Endometrial microvascular endothelial cells (primary cell): ENCODE results near the gene RPS13. TPM values are rescaled to one million over a fixed set of nuclear protein-coding genes. Genes with fewer than 3 reads are reported as not detected.
"Not testable (repeated sequence)": the region's sequence is repeated elsewhere in the genome, so short reads cannot be mapped to it uniquely, and the experiment has no call there.

Experiments
- in situ Hi-C: cut with HindIII; loops from 2 replicates; pipeline ENCODE4 v1.10.0; 2017; ENCODE audit warnings: low sequenced_read_pairs, low pct_unique_long_range_greater_than_20kb; ENCODE audit errors: inconsistent ontology term
- total RNA-seq: library from RNA; depleted of rRNA; stranded (reverse); fragments of >200 nt; gene quantifications from one replicate; pipeline ENCODE4 v1.2.3, GENCODE V29; 2015; ENCODE audit errors: inconsistent ontology term

The RPS13 gene
- total RNA-seq, 1 donor from 2014 or later, result 902 TPM

DNA sequence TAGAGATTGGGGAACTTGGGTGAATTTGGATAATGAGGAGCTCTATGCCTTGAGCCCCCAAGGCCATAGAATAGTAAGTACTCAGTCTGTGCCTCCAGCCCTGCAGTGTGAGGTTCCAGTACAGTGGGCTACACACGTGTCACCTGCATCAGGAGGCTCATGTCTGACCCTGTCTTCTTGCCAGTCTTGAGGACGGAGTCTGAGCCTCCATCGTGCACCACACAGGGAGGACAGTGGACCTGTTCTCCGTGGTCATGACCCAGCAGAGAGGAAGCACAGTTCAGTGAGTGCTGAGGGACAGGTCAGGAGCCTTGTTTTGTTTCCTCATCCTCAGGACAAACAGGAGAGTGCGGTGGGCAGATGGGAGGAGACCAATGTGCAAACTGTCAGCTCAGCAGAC, 30.8 kb downstream of the RPS13 start:
- in situ Hi-C loops, result no loop called here

DNA sequence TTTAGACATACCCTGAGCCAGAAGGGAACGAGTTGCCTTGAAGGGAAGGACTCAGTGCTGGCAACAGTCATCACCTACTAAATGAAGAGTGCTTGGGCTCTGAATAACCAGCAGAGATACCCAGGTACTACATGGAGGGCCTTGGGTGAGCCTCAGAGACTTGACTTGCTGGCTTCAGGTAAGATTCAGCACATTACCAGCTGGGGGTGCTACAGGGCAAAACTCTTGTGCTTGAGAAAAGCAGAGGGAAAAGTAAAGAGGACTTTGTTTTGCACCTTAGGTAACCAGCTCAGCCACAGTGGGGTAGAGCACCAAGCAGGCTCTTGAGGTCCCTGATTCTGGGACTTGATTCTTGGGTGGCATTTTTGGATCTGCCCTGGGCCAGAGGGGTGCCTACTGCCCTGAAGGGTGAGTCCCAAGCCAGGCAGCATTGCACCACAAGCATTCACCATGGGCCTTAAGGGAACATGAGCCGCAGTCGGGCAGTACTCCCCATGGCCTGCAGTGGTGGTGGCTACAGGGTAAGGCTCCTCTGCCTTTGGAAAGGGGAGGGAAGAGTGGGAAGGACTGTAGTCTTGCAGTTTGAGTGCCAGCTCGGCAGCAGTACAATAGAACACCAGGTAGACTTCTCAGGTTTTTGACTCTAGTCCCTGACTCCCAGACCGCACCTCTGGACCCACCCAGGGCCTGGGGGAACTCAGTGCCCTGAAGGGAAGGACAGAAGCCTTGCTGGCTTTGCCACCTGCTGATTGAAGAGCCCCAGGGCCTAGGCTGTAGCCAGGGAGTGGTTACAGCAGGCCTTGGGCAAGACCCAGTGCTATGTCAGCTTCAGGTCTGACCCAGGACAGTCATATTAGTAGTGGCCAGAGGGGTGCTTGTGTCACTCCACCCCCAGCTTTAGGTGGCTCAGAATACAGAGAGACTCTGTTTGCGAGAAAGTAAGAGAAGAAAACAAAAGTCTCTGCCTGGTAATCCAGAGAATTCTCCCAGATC, 40.5 kb downstream of the RPS13 start:
- in situ Hi-C loops, result no loop called here

DNA sequence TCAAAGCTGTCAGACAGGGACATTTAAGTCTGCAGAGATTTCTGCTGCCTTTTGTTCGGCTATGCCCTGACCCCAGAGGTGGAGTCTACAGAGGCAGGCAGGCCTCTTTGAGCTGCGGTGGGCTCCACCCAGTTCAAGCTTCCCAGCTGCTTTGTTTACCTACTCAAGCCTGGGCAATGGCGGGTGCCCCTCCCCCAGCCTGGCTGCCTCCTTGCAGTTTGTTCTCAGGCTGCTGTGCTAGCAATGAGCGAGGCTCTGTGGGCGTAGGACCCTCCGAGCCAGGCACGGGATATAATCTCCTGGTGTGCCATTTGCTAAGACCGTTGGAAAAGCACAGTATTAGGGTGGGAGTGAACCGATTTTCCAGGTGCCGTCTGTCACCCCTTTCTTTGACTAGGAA, 43.4 kb downstream of the RPS13 start:
- in situ Hi-C loops, result not testable (repeated sequence)

DNA sequence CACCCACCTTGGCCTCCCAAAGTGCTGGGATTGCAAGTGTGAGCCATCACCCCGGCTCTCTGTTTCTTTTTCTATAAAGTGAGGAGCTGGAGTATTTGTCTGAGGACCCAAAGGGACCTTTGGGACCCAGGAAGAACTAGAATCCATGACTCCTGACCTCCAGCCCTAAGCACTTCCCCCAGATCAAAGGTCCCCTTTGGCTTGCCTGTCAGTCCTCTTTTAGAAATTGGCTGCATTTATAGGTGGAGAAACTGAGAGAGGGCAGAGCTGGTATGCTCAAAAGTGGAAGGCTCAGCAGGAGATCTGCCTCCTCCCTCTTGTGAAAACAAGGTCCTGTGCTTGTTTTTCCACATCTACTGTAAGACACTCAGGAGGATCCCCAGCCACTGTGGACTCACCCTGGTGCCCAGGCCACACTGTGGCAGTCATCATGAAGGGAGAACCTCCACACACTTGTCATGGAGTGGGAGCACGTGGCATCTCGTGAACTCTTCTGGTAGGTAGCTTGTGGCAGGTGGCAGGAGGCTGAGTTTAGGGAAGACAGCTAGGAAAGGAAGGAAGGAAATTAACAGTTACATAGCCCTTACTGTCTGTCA, 50.9 kb downstream of the RPS13 start:
- in situ Hi-C loops, result no loop called here

DNA sequence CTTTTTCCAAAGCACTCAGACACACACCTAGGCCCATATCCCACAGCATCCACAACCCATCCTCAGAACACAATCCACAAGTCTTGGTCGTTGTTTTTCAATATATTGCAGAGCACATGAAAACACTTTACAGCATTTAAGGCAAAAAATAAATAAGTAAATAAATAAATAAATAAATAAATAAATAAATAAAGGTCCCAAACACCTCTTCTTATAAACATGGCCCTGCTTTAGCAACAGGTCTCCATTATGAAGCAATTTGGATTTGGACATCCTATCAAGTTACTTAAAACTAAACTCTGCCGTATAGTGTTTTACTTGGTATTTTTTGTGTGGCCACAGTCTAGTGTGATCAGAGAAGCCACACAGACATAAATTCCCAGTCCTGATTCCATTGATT, 52.5 kb downstream of the RPS13 start:
- in situ Hi-C loops, result no loop called here

Other genes starting within 250 kb of the RPS13 start
- 0.19 TPM for gene PLEKHA7, start 63.3 kb downstream of the RPS13 start, total RNA-seq
- gene PIK3C2A, start 130.3 kb upstream of the RPS13 start, total RNA-seq, result 100 TPM
- gene NUCB2, start 199.1 kb upstream of the RPS13 start, total RNA-seq, result 42.5 TPM